ENCODE results near the gene RPS4Y2. TPM values are rescaled to one million over a fixed set of nuclear protein-coding genes. Genes with fewer than 3 reads are reported as not detected.

RPS4Y2 gene
- total and polyA plus RNA-seq, 2 donors (not counting 3 experiments of a cell fraction or from before 2014, with no cell fraction given): not detected

- CTCF ChIA-PET: no interaction called here
- POLR2A ChIA-PET: no interaction called here
Observed at GRCh38 chrY:20765117-20765516, 9.2 kb downstream of the RPS4Y2 start.

GRCh38 chrY:20770755-20771154 lies 14.8 kb downstream of the RPS4Y2 start:
- POLR2A ChIA-PET: no interaction called here
- no peak overlapping the region for H3K4me2 ChIP-seq (ENCODE audit: insufficient read depth, low read length)
- dilution Hi-C loops (cut with MboI; ENCODE audit: extremely low pct_ligation_motif_present, low sequenced_read_pairs): no loop called here
- no peak overlapping the region for H2AFZ ChIP-seq (ENCODE audit: low read depth, low read length)
- no peak for DNase-seq (ENCODE audit: low read depth, low spot score)
- no peaks in the 10 kb centered on the region for H3K9me3 ChIP-seq (replicated peaks; ENCODE audit: control insufficient read depth, insufficient read depth, low read length)
- H3K27ac ChIP-seq (ENCODE audit: insufficient read depth, low read depth, low read length): no peak overlapping the region
- CTCF ChIA-PET: no interaction called here
- no peaks in the 10 kb centered on the region for H3K9me1 ChIP-seq (replicated peaks; ENCODE audit: control insufficient read depth, extremely low read depth, insufficient read depth, low read length)
- FAIRE-seq: no peak
- no peaks in the 10 kb centered on the region for H3K27me3 ChIP-seq (ENCODE audit: control insufficient read depth in 2 of 2, insufficient read depth in 2 of 2, low read length in 2 of 2)
- no TSS peak for BruUV-seq (replicated peaks)
- H3K4me3 ChIP-seq (replicated peaks in 1 of 3; ENCODE audit: insufficient read depth in 1 of 3, low read depth in 1 of 3, low read length in 3 of 3): no peak overlapping the region
- H4K20me1 ChIP-seq (replicated peaks; ENCODE audit: control insufficient read depth, extremely low read depth, insufficient read depth, low read length): no peaks in the 10 kb centered on the region
- H3K9ac ChIP-seq (replicated peaks; ENCODE audit: extremely low read depth, insufficient read depth, low read length): no peak overlapping the region
- H3K79me2 ChIP-seq (ENCODE audit: control insufficient read depth, insufficient read depth, low read length): no peaks in the 10 kb centered on the region
- H3K4me1 ChIP-seq (ENCODE audit: control insufficient read depth, extremely low read depth, insufficient read depth, low read length): no peaks in the 10 kb centered on the region
- TF ChIP-seq, protein P1, sequence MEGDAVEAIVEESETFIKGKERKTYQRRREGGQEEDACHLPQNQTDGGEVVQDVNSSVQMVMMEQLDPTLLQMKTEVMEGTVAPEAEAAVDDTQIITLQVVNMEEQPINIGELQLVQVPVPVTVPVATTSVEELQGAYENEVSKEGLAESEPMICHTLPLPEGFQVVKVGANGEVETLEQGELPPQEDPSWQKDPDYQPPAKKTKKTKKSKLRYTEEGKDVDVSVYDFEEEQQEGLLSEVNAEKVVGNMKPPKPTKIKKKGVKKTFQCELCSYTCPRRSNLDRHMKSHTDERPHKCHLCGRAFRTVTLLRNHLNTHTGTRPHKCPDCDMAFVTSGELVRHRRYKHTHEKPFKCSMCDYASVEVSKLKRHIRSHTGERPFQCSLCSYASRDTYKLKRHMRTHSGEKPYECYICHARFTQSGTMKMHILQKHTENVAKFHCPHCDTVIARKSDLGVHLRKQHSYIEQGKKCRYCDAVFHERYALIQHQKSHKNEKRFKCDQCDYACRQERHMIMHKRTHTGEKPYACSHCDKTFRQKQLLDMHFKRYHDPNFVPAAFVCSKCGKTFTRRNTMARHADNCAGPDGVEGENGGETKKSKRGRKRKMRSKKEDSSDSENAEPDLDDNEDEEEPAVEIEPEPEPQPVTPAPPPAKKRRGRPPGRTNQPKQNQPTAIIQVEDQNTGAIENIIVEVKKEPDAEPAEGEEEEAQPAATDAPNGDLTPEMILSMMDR (IDR thresholded peaks at IDR 0.05; ENCODE audit: extremely low read depth in 1 of 2, insufficient read depth in 1 of 2, low read depth in 1 of 2, low read length in 2 of 2): no peak
- TF ChIP-seq GATA2 (IDR thresholded peaks at IDR 0.05; ENCODE audit: insufficient read depth, insufficient read length, low read depth, low read length) (no peak), FOS (IDR thresholded peaks at IDR 0.05; ENCODE audit: borderline replicate concordance, insufficient read depth, low read length) (no peak), EZH2 (IDR thresholded peaks at IDR 0.05; ENCODE audit: borderline replicate concordance, low read depth, low read length, severe bottlenecking) (no peak), JUN (IDR thresholded peaks at IDR 0.05; ENCODE audit: borderline replicate concordance, insufficient read depth, insufficient read length, low read depth) (no peak), MAX (IDR thresholded peaks at IDR 0.05; ENCODE audit: insufficient read depth, insufficient read length) (no peak), POLR2A (IDR thresholded peaks at IDR 0.05; ENCODE audit: low read depth, low read length) (no peak), POLR2AphosphoS5 (IDR thresholded peaks at IDR 0.05; ENCODE audit: insufficient read depth, low read depth, low read length) (no peak), MYC (IDR thresholded peaks at IDR 0.05; ENCODE audit: low read depth, low read length) (no peak)
- no peaks in the 10 kb centered on the region for H3K36me3 ChIP-seq (ENCODE audit: control insufficient read depth in 2 of 2, extremely low read depth in 1 of 2, insufficient read depth in 2 of 2, low read length in 2 of 2)
- intact Hi-C loops (cut with micrococcal nuclease): no loop called here

More at GRCh38 chrY:20765117-20765516, 9.2 kb downstream of the RPS4Y2 start:
- peaks cover 2% of the 10 kb centered on the region for H3K9me3 ChIP-seq (replicated peaks; ENCODE audit: control insufficient read depth, insufficient read depth, low read length)
- no peak overlapping the region for H3K9ac ChIP-seq (replicated peaks; ENCODE audit: extremely low read depth, insufficient read depth, low read length)
- no peaks in the 10 kb centered on the region for H3K36me3 ChIP-seq (ENCODE audit: control insufficient read depth in 2 of 2, extremely low read depth in 1 of 2, insufficient read depth in 2 of 2, low read length in 2 of 2)
- no peak overlapping the region for H3K4me3 ChIP-seq (replicated peaks in 1 of 3; ENCODE audit: insufficient read depth in 1 of 3, low read depth in 1 of 3, low read length in 3 of 3)
- no peak for FAIRE-seq
- no peak overlapping the region for H2AFZ ChIP-seq (ENCODE audit: low read depth, low read length)
- H3K9me1 ChIP-seq (replicated peaks; ENCODE audit: control insufficient read depth, extremely low read depth, insufficient read depth, low read length): no peaks in the 10 kb centered on the region
- H3K27me3 ChIP-seq (ENCODE audit: control insufficient read depth in 2 of 2, insufficient read depth in 2 of 2, low read length in 2 of 2): no peaks in the 10 kb centered on the region
- no peaks in the 10 kb centered on the region for H3K79me2 ChIP-seq (ENCODE audit: control insufficient read depth, insufficient read depth, low read length)
- no peaks in the 10 kb centered on the region for H3K4me1 ChIP-seq (ENCODE audit: control insufficient read depth, extremely low read depth, insufficient read depth, low read length)
- no peak overlapping the region for H3K4me2 ChIP-seq (ENCODE audit: insufficient read depth, low read length)
- dilution Hi-C loops (cut with MboI; ENCODE audit: extremely low pct_ligation_motif_present, low sequenced_read_pairs) (no loop called here), intact Hi-C loops (cut with micrococcal nuclease) (no loop called here)
- DNase-seq (ENCODE audit: low read depth, low spot score): no peak
- TF ChIP-seq MAX (IDR thresholded peaks at IDR 0.05; ENCODE audit: insufficient read depth, insufficient read length): no peak
- no peak overlapping the region for H3K27ac ChIP-seq (ENCODE audit: insufficient read depth, low read depth, low read length)
- no peaks in the 10 kb centered on the region for H4K20me1 ChIP-seq (replicated peaks; ENCODE audit: control insufficient read depth, extremely low read depth, insufficient read depth, low read length)
- BruUV-seq (replicated peaks): no TSS peak
